HG03442 (cell line): ENCODE results near the gene SAMD11.
"Not testable (repeated sequence)": the region's sequence is repeated elsewhere in the genome, so short reads cannot be mapped to it uniquely, and the experiment has no call there.

ENCODE experiments used
- ATAC-seq: cut with Tn5 transposase; IDR thresholded peaks from one replicate; pipeline ENCODE4 v1.9.1; 2021; ENCODE audit warnings: mild to moderate bottlenecking, moderate library complexity; ENCODE audit not compliant: unreplicated experiment

Gene SAMD11

GRCh38 chr1:985126-985525 is 61.4 kb downstream of the SAMD11 start:
- no peak for ATAC-seq

GRCh38 chr1:988061-988460 is 64.3 kb downstream of the SAMD11 start:
- ATAC-seq = not testable (repeated sequence)

GRCh38 chr1:991275-991674 is 67.6 kb downstream of the SAMD11 start:
- ATAC-seq = not testable (repeated sequence)

- no peak for ATAC-seq
Measured at GRCh38 chr1:991895-992294, 68.2 kb downstream of the SAMD11 start.

GRCh38 chr1:992362-992761 is 68.6 kb downstream of the SAMD11 start:
- ATAC-seq = no peak

- ATAC-seq = no peak
Measured at GRCh38 chr1:993379-993995, 69.8 kb downstream of the SAMD11 start.
